ENCODE data around the gene MLF1. TPM values are rescaled to one million over a fixed set of nuclear protein-coding genes. Genes with fewer than 3 reads are reported as not detected.

The MLF1 gene
- total RNA-seq, 1 experiment from 2014 or later: 22.3 TPM

DNA sequence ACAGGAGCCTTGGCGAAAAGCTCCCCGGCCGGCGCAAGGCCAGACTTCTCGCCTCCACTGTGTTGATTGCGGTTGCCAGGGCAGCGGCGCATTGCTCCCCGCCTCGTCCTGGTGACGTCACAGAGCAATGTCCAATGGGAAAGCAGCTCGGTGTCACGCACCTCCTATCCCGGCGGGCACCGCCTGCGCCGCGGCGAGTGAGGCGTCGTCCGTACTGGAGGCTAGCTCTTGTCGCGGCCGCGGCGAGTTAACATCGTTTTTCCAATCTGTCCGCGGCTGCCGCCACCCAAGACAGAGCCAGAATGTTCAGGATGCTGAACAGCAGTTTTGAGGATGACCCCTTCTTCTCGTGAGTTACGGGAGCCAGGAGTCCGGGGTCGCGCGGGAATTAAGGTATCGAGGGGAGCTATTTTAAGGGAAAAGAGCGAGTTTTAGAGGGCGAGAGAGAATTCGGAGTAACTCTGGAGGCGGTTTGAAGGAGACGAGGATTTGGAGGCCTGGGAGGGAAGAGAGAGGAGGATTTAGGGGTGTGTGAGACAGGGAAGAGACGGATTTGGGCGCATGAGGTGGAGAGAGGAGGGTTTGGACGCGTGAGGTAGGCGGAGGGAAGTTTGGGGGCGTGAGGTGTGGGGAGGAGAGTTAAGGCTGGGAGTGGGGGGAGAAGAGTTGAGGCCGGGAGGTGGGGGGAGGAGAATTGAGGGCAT is at the start of gene MLF1 (continued):
- TF ChIP-seq, protein P1, sequence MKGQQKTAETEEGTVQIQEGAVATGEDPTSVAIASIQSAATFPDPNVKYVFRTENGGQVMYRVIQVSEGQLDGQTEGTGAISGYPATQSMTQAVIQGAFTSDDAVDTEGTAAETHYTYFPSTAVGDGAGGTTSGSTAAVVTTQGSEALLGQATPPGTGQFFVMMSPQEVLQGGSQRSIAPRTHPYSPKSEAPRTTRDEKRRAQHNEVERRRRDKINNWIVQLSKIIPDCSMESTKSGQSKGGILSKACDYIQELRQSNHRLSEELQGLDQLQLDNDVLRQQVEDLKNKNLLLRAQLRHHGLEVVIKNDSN (CRISPR knock-in tag; IDR thresholded peaks at IDR 0.05): peak; percentile 93
- TF ChIP-seq RELA (CRISPR knock-in tag; IDR thresholded peaks at IDR 0.05; ENCODE audit: borderline replicate concordance) (peak; percentile 90; the same call in 1 of the 2 replicates), ESRRA (CRISPR knock-in tag; IDR thresholded peaks at IDR 0.05; ENCODE audit: borderline replicate concordance) (peak; percentile 92), FOXP4 (CRISPR knock-in tag; IDR thresholded peaks at IDR 0.05) (peak; percentile 96), HMGXB4 (CRISPR knock-in tag; IDR thresholded peaks at IDR 0.05) (0 out of 2 replicates have a peak, but pooled peaks have one; percentile 48), NR3C1 (CRISPR knock-in tag; conservative IDR thresholded peaks at IDR 0.05; ENCODE audit: low read depth) (no peak), SP1 (CRISPR knock-in tag; conservative IDR thresholded peaks at IDR 0.05) (peak; percentile 72), MYBL2 (CRISPR knock-in tag; IDR thresholded peaks at IDR 0.05) (peak; percentile 76), SMAD3 (CRISPR knock-in tag; IDR thresholded peaks at IDR 0.05; ENCODE audit: borderline replicate concordance) (peak; percentile 94; the same call in 1 of the 2 replicates), E2F5 (CRISPR knock-in tag; IDR thresholded peaks at IDR 0.05) (peak; percentile 61; the same call in 1 of the 2 replicates), ATF1 (CRISPR knock-in tag; IDR thresholded peaks at IDR 0.05) (peak; percentile 92; the same call in 1 of the 2 replicates), JUN (CRISPR knock-in tag; IDR thresholded peaks at IDR 0.05) (peak; percentile 92), MAX (CRISPR knock-in tag; IDR thresholded peaks at IDR 0.05) (peak; percentile 99), ZNF263 (CRISPR knock-in tag; IDR thresholded peaks at IDR 0.05; ENCODE audit: low read depth) (no peak), NFE2L1 (CRISPR knock-in tag; IDR thresholded peaks at IDR 0.05) (peak; percentile 84; the same call in 1 of the 2 replicates), SOX15 (CRISPR knock-in tag; IDR thresholded peaks at IDR 0.05) (no peak), ZNF232 (CRISPR knock-in tag; IDR thresholded peaks at IDR 0.05) (peak; percentile 94; the same call in 1 of the 2 replicates), ARID4B (CRISPR knock-in tag; IDR thresholded peaks at IDR 0.05; ENCODE audit: borderline replicate concordance) (peak; percentile 98), E2F1 (CRISPR knock-in tag; IDR thresholded peaks at IDR 0.05) (peak; percentile 85), ZNF219 (CRISPR knock-in tag; IDR thresholded peaks at IDR 0.05; ENCODE audit: borderline replicate concordance) (peak; percentile 67; the same call in 1 of the 2 replicates), CBFB (CRISPR knock-in tag; IDR thresholded peaks at IDR 0.05; ENCODE audit: low read depth) (no peak)
- TF ChIP-seq, protein P2, sequence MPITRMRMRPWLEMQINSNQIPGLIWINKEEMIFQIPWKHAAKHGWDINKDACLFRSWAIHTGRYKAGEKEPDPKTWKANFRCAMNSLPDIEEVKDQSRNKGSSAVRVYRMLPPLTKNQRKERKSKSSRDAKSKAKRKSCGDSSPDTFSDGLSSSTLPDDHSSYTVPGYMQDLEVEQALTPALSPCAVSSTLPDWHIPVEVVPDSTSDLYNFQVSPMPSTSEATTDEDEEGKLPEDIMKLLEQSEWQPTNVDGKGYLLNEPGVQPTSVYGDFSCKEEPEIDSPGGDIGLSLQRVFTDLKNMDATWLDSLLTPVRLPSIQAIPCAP (CRISPR knock-in tag; IDR thresholded peaks at IDR 0.05): peak; percentile 93
- TF ChIP-seq, protein P3, sequence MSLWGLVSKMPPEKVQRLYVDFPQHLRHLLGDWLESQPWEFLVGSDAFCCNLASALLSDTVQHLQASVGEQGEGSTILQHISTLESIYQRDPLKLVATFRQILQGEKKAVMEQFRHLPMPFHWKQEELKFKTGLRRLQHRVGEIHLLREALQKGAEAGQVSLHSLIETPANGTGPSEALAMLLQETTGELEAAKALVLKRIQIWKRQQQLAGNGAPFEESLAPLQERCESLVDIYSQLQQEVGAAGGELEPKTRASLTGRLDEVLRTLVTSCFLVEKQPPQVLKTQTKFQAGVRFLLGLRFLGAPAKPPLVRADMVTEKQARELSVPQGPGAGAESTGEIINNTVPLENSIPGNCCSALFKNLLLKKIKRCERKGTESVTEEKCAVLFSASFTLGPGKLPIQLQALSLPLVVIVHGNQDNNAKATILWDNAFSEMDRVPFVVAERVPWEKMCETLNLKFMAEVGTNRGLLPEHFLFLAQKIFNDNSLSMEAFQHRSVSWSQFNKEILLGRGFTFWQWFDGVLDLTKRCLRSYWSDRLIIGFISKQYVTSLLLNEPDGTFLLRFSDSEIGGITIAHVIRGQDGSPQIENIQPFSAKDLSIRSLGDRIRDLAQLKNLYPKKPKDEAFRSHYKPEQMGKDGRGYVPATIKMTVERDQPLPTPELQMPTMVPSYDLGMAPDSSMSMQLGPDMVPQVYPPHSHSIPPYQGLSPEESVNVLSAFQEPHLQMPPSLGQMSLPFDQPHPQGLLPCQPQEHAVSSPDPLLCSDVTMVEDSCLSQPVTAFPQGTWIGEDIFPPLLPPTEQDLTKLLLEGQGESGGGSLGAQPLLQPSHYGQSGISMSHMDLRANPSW (CRISPR knock-in tag; conservative IDR thresholded peaks at IDR 0.05; ENCODE audit: low read depth): no peak

Measured in WTC11 (cell line).